ENCODE results near the gene AMN.

The AMN gene

GRCh38 chr14:102944448-102945330 lies 22.2 kb downstream of the AMN start:
- H3K9me3 ChIP-seq (replicated peaks; ENCODE audit: insufficient read depth, low read length): no peaks in the 10 kb centered on the region
- no peaks in the 10 kb centered on the region for H3K4me1 ChIP-seq (ENCODE audit: low read length)
- no peak for DNase-seq
- no peak overlapping the region for H3K4me3 ChIP-seq (ENCODE audit: low read length)
- H4K20me1 ChIP-seq (ENCODE audit: insufficient read depth, low read length): no peaks in the 10 kb centered on the region
- H3K4me2 ChIP-seq (ENCODE audit: low read depth, low read length): no peak overlapping the region
- H3K36me3 ChIP-seq (replicated peaks; ENCODE audit: insufficient read depth, low read length): no peaks in the 10 kb centered on the region
- no peak overlapping the region for H3K9ac ChIP-seq (ENCODE audit: low read length)
- H2AFZ ChIP-seq (ENCODE audit: low read length): no peak overlapping the region
- no peaks in the 10 kb centered on the region for H3K79me2 ChIP-seq (ENCODE audit: low read length)
- no peak overlapping the region for H3K27ac ChIP-seq (ENCODE audit: low read length)
- no peaks in the 10 kb centered on the region for H3F3A ChIP-seq (ENCODE audit: insufficient read depth, low read length)
- no peaks in the 10 kb centered on the region for H3K9me2 ChIP-seq (replicated peaks; ENCODE audit: insufficient read depth, low read length)
- TF ChIP-seq CTCF (IDR thresholded peaks at IDR 0.05; ENCODE audit: low read length) (no peak), EZH2phosphoT487 (IDR thresholded peaks at IDR 0.05; ENCODE audit: low read length) (no peak), EZH2 (optimal IDR thresholded peaks at IDR 0.05; ENCODE audit: low read depth, low read length) (no peak)
- H3K27me3 ChIP-seq (replicated peaks; ENCODE audit: insufficient read depth, low read length): no peaks in the 10 kb centered on the region

- Histone ChIP-seq H3K4me3 (ENCODE audit: low read length) (no peak overlapping the region), H3K36me3 (replicated peaks; ENCODE audit: insufficient read depth, low read length) (no peaks in the 10 kb centered on the region), H3F3A (ENCODE audit: insufficient read depth, low read length) (no peaks in the 10 kb centered on the region), H3K4me2 (ENCODE audit: low read depth, low read length) (no peak overlapping the region), H3K9ac (ENCODE audit: low read length) (no peak overlapping the region), H4K20me1 (ENCODE audit: insufficient read depth, low read length) (no peaks in the 10 kb centered on the region), H3K9me3 (replicated peaks; ENCODE audit: insufficient read depth, low read length) (no peaks in the 10 kb centered on the region), H3K27me3 (replicated peaks; ENCODE audit: insufficient read depth, low read length) (no peaks in the 10 kb centered on the region), H3K4me1 (ENCODE audit: low read length) (no peaks in the 10 kb centered on the region), H3K27ac (ENCODE audit: low read length) (no peak overlapping the region), H3K9me2 (replicated peaks; ENCODE audit: insufficient read depth, low read length) (no peaks in the 10 kb centered on the region), H2AFZ (ENCODE audit: low read length) (no peak overlapping the region), H3K79me2 (ENCODE audit: low read length) (no peaks in the 10 kb centered on the region)
- no peak for TF ChIP-seq CTCF (IDR thresholded peaks at IDR 0.05; ENCODE audit: low read length)
- no peak for TF ChIP-seq EZH2phosphoT487 (IDR thresholded peaks at IDR 0.05; ENCODE audit: low read length)
- no peak for TF ChIP-seq EZH2 (optimal IDR thresholded peaks at IDR 0.05; ENCODE audit: low read depth, low read length)
- no peak for DNase-seq
These were observed 23.1 kb downstream of the AMN start for GRCh38 chr14:102945346-102946130.

- no peaks in the 10 kb centered on the region for H3K36me3 ChIP-seq (replicated peaks; ENCODE audit: insufficient read depth, low read length)
- no peaks in the 10 kb centered on the region for H3K9me2 ChIP-seq (replicated peaks; ENCODE audit: insufficient read depth, low read length)
- no peaks in the 10 kb centered on the region for H3K27me3 ChIP-seq (replicated peaks; ENCODE audit: insufficient read depth, low read length)
- no peaks in the 10 kb centered on the region for H3K4me1 ChIP-seq (ENCODE audit: low read length)
- H3F3A ChIP-seq (ENCODE audit: insufficient read depth, low read length): no peaks in the 10 kb centered on the region
- H3K79me2 ChIP-seq (ENCODE audit: low read length): no peaks in the 10 kb centered on the region
- H3K27ac ChIP-seq (ENCODE audit: low read length): no peak overlapping the region
- H4K20me1 ChIP-seq (ENCODE audit: insufficient read depth, low read length): no peaks in the 10 kb centered on the region
- no peaks in the 10 kb centered on the region for H3K9me3 ChIP-seq (replicated peaks; ENCODE audit: insufficient read depth, low read length)
- H3K9ac ChIP-seq (ENCODE audit: low read length): no peak overlapping the region
- no peak overlapping the region for H3K4me3 ChIP-seq (ENCODE audit: low read length)
- no peak for DNase-seq
- TF ChIP-seq EZH2phosphoT487 (IDR thresholded peaks at IDR 0.05; ENCODE audit: low read length): no peak
- TF ChIP-seq CTCF (IDR thresholded peaks at IDR 0.05; ENCODE audit: low read length): no peak
- TF ChIP-seq EZH2 (optimal IDR thresholded peaks at IDR 0.05; ENCODE audit: low read depth, low read length): no peak
- no peak overlapping the region for H2AFZ ChIP-seq (ENCODE audit: low read length)
- no peak overlapping the region for H3K4me2 ChIP-seq (ENCODE audit: low read depth, low read length)
These were observed 25.0 kb downstream of the AMN start for GRCh38 chr14:102947321-102948103.

Measured in MM.1S (cell line).